Measurements from ENCODE around the gene RNF175.

RNF175 gene
- total RNA-seq: 0 to 0.27 (median 0) reads per million in 4 experiments

DNA sequence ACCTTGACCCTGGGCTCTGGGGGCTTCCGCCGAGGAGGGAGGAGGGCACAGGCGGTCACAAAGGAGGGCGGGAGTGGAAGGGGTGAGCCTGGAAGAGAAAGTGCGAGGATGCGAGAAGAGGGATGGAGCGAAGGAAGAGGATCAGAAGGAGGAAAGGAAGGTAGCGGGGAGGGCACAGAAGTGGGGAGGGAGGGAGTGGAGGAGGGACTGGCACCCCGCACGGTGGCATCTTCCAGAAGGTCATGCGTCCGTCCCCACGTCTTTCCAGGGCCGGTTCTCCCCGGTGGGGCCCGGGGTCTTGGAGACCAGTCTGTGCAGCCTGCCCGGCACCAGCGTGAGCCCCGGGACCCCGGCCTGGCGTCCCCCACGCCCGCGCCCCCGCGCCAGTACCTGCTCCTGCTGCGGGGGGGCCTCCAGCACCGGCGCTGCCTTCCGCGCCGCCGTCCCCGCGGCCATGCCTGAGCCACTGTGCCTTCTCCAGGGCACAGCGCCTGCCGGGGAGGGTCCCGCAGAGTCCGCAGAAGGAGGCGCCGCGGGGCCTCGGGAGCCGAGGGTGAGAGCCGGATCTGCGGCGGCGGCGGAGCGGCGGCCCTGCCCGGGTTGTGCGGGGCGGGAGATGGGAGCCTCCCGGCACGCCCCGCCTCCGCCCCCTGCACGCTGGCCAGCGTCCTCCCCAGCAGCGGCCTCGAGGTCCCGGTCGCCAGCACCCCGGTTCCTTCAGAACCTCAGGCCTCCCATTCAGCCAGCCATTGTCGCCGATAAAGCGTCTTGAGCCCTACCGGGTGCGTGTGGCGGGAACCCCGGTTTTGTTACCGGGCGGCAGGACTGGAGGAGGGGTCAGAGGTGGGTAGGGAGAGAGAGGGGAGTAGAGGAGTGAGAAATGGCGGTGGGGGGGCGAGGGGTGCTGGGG lies at the start of gene RNF175:
RNF175 (minus strand) TSS at position 618 of the 910 bp plus-strand sequence; CDS start at position 456, 162 bp downstream.
- no peak for DNase-seq

DNA sequence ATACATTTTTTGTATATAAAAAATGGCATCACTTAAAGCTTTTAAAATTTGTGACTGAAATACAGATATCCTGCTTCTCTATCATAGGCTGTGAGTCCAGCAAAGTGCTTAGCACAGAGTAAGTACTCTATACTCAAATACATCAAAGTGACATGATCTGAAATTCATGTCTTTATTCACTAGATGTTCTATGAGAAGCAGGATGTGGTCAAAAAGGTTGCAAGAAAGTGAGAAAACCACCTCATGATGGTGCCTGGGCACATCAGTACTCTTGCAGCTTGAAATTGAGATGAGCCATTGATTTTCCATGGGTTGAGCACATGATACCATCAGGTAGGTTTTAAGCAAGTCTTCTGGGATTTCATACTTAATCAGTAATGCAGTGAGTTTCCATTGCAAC lies 49.5 kb upstream of the RNF175 start:
- no peak for DNase-seq

DNA sequence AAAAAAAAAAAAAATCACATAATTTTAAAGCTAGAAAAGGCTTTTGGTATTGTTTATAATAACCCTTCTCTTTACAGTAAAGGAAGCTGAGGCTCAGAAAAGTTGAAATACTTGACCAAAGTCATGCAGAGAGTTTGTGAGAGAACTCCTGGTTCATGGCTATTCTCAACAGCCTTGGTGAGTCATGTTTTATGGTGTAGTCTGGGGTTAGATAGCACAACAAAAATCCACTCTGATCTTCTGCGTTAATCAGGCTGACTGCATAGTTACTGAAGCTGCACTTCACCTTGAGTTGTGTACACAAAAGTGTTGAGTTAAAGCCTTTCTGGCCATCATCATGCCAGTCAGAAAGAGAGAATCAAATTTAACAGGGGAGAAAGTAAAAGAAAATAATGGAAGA lies 48.4 kb upstream of the RNF175 start:
- no peak for DNase-seq

DNA sequence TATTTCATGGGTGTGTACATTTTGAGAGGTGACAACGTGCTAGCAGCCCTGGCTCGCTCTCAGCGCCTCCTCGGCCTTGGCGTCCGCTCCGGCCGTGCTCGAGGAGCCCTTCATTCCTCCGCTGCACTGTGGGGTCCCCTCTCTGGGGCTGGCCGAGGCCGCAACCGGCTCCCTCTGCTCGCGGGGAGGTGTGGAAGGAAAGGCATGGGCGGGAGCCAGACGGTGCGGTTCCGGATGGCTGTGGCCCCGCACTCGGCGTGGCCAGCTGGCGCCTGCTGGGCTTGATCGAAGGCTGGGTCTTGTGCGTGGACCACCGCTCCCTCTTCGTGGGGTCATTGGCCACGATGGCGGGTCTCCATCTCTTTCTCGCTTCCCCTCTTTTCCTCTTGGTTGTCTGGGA lies 46.2 kb upstream of the RNF175 start:
- DNase-seq: no peak

DNA sequence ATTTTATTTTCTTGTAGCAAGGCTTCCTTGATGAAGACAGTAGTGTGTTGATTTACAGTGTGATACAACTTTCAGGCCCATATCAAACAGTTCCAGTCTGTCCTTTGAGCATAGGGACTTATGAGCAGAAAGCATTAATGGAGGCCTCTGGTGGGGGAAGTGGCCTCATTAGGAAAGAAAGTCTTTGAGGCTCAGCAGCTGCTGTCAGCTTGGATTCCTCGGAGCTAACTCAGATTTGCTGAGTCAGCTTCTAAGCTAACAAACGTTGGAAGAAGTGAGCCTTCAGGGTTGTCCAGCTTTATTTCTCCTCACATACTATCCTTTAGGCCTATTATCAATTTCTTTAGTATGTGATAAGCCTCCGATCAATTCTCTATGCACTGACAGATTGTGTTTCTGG lies 44.9 kb upstream of the RNF175 start:
- no peak for DNase-seq

DNA sequence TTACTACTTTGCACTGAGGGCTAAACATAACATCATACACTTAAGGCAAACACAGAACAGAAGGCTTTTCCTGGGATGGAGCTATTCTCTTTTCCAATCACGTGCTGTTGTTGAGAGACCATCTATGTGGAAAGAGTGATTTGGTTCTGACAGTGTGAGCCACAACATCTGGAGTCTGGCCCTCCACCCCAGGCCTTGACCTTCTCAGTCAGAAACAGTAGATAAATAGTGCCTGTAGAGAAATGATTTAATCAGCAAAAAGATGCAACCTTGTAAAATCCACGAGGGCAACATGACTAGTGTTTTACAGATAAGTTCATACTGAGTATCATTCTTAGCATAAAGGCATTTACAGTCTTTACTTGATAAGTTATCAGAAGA lies 39.9 kb upstream of the RNF175 start:
- DNase-seq: no peak

DNA sequence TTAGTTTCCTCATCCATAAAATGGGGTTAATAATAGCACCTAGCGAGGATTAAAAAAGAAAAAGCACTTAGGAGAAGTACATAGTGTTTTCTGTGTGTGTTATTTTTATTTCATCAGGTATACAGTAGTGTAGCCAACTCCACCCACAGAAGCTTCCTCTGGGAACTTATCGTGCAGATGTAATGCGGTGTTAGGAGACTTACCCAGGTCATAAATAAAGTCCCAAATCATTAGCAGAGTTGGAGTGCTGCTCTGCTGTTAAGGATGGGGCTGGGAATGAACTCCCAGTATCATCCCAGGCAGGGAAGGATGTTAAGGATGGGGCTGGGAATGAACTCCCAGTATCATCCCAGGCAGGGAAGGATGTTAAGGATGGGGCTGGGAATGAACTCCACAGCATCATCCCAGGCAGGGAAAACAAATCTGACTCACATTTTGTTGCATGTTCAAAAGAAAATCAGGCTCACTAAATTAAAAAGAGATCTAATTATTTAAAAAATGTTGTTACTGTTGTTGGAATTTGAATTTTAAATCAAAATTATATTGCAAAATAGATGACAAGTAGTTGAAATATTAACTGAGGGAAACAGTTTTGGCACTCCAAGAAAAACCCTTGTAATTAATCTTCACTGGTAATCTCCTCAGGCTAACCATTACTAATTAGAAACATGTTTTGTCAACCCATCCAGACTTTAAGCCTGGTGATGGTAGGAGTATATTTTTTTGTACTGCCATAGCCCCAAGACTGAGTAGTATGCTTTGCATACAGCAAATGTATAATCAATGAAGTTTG lies 39.3 kb upstream of the RNF175 start:
- DNase-seq: no peak

DNA sequence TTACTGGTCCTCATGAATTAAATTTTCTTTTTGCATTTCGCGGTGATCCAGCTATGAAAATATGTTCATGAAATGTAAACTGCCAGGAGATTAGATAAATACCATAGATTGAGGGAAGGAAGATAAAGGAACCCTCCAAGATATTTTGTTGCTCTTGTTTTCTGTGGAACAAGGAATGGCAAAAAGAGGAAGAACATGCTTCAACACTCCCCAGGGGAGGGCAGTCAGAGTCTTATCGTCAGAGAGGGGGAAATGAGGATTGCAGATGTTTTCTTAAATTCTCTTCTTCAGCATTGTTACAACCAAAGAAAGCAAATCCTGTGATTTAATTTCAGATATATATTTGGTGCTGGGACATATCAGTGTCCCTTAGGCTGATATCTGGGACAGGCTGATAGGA lies 38.6 kb upstream of the RNF175 start:
- no peak for DNase-seq

DNA sequence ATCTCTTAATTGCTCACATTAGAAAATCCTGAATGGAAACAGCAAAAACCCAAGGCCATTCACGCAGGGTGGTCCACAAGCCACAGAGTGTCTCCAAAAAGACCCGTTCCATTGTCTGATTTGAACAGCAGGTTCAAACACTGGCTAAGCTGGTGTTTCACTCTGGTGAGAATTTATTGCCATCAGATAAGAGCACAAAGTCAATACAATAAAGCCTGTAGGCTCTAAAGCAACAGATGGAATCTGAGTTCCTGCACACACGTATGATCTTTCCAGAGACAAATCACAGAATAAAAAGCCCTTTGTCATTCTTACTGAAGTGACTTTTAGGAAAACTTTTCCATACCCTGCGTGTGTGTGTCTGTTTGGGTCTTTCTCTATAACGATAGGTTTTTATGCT lies 34.2 kb upstream of the RNF175 start:
- DNase-seq: no peak

DNA sequence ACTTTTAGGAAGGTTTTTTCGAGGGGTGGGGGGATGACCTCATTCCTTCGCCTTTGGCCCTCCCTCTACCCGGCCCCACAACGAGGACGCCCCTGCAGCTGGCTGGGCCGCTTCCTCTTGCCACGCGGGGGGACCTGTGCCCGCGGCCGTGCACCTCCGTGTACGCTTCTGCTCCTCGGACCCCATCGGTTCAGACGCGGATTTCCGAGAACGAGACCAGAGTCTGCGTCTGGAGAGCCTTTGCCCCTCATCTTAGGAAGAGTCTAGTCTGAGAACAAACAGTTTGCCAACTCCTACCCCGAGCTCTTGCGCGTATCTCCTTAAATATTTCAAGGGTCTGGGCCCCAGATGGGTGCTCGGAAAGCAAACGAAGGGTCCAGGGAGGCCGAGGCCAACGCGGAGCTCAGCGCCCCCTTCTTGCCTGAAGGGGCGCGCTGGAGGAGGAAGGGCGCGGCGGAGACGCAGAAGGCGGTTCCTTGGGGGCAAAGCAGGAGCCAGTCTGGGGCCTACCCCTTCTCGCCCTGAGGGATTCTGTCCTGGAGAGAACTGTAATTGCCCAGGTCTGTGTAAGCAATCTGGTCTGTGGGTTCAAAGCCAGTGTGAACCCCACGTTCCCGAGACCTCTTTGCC lies 32.9 kb upstream of the RNF175 start:
- no peak for DNase-seq

DNA sequence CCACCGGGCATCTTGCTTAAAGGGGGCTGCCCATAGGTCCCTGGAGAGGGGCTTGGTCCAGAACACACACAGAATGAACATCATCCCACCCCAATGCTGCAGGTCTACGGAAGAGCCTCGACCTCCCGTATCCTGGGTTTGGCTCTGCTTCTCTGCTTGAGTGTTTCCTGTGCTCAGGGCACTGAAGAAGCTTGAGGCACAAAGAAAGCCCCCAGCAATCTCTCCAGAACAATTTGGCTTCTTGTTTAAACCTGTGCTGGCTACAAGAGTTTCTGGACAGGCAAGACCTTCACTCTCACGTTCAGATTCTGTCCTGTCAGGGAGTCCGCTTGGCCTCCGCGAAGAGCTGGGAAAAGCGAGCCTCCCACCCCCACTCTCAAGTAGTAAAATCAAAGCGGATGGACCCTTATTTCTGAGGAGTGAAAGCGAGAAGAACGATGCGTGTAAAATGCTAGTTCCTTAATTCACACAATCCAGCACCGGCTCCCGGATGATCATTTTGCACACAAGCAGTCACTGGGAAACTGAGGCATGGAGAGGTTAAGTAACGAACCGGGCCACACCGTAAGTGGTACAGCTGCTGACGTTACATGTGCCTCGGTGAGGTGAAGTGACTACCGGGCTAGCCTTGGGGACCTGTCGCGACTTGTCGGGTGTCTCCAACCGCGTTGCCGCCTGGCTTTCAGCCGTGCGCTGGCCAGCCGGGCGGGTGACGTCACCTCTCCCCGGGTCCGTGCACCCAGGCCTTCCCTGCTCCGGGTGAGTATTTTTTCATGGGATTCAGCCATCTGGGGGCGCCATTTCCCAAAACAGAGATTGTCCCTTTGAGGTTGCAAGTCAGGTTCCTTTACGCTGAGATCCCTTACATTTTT lies 32.2 kb upstream of the RNF175 start:
- DNase-seq: no peak

DNA sequence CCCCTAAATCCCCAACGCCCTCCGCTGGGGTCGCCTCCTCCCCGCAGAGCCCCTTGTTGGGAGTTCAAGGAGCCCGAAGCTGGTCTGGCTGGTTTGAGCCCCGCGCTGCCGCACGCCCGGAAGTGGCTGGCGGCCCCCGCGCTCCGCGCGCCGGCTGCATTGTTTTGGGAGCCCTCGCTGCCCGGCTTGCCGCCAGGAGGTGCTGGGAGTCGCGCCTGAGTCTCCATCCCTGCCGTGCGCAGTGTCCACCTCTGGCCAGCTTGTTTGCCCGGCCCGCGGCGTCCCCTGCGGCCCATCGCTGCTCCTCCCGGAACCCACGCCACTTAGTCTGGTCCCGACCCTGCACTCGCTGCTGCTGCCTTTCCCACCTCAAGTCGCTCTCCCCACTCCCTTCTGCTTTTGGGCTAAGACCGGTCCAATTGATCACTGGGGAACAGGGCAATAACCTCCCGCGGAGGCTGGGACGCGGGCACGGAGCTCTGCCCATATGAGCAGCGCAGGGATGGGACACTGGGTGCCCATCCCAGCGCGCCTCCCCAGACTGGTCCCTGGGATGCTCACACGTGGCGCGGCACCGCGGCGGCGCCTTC lies 31.2 kb upstream of the RNF175 start:
- no peak for DNase-seq

DNA sequence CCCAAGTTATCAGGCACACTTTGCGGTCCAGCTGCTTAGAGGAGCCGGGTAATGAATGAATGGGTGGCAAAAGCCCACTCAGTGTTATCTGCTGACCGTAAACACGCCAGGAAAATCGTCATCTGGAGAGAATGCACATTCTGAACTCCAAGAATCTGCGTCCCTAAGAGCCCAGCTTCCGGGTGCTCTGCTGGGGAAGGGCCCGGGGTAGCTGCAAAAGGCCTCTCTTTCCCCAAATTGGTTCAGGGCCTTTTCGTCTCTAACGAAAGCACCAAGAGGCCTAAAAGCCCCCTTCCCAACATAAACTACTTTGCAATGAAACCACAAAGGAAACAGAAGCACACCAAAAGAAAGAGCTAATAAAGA lies 30.7 kb upstream of the RNF175 start:
- DNase-seq: no peak

DNA sequence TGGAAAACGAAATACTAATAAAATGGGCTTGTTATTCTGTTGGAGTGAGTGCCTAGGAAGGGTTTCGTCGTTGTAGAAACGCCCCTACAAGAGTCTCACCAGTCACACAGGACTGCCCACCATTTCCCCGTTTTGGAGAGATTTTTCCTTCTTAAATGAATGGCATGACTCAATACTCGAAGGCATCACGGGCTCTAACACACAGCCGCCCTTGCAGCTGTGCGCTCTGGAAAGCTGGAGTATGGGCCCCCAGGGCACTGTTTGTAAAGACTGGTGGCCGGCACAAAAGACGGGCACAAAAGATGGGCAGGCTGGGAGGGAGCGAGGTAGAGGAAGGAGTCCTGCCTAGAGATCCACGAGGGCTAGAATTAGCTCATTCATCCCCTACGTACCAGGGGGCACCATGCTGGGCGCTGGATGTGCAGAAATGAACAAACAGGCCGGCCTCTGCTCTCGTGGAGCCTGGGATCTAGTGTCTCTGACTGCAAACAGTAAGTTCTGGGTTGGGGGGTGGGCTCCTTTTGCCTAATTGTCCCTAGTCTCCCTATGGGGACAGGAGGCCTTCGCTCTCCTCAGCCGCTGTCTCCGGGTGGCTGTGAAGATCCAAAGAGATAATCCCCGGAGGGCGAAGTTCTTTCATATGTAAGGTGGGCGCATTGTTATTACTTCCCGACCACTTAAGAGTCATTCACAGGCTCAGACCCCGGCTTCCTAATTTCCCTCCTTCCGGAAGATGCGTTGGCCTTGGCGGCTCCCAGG lies 30.1 kb upstream of the RNF175 start:
- DNase-seq: no peak

DNA sequence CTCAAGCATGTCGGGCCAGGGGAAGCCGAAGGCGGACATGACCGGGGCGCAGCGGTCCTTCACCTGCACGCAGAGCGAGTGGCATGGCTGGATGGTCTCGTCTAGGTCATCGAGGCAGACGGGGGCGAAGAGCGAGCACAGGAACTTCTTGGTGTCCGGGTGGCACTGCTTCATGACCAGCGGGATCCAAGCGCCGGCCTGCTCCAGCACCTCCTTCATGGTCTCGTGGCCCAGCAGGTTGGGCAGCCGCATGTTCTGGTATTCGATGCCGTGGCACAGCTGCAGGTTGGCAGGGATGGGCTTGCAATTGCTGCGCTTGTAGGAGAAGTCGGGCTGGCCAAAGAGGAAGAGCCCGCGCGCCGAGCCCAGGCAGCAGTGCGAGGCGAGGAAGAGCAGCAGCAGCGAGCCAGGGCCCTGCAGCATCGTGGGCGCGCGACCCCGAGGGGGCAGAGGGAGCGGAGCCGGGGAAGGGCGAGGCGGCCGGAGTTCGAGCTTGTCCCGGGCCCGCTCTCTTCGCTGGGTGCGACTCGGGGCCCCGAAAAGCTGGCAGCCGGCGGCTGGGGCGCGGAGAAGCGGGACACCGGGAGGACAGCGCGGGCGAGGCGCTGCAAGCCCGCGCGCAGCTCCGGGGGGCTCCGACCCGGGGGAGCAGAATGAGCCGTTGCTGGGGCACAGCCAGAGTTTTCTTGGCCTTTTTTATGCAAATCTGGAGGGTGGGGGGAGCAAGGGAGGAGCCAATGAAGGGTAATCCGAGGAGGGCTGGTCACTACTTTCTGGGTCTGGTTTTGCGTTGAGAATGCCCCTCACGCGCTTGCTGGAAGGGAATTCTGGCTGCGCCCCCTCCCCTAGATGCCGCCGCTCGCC lies 28.8 kb upstream of the RNF175 start, which contains the start of gene SFRP2:
SFRP2 (minus strand) TSS at position 671 of the 864 bp plus-strand sequence; CDS start at position 423, 248 bp downstream.
- no peak for DNase-seq

DNA sequence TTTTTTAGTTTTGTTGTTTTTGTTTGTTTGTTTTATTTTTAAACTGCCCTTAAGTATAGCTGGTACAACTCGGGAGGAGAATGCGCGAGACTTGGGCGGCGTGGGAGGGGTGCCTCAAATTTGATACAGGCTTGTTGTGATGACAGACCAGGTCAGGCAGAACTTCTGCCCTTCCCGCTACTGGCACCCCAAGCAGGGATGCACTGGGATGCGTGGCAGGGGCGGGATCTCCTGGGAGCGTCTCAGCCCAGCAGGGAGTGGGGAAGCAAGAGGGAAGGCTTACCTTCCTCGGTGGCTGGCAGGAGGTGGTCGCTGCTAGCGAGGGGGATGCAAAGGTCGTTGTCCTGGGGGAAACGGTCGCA lies 28.2 kb upstream of the RNF175 start:
- no peak for DNase-seq

DNA sequence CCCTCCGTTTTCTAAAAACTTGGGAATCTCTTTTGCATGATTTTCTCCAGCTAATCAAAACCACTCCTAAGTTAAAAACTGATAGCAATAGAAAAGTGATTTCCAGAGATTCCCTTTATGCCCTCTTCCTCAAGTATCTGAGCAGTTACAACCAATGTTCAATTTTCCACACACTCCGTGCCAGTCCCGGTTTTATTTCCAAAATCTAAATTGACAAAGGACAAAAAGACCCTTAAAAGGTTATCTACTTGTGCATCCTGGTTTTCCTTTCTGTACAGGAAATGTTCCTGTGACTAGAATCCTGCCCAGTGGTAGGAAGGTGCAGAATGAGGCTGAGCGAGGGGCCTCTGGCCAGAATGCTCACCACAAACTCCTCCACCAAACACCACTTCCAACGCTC lies 27.8 kb upstream of the RNF175 start:
- no peak for DNase-seq

DNA sequence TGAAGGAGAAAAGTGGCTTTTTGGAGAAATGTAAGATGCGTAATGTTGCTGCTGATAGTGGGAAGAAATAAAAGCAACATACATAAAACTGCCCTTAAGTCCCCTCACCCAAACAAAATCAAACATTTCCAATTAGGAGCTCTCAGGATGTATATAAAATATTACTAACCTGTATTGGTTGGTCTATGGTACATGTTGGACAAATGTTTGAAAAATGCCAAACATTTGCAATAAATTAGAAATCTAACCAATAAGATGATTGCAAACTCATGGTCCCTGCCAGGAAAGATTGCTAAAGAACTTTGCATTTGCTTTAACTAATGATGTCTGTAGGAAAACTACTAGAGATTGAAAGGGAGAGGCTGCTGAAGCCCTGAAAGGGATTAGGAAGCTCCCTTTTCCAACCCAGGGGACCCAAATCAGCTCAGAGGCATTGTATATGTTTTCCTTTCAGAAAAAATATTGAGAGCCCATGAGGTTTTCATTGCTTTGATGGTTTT lies 27.3 kb upstream of the RNF175 start:
- DNase-seq: no peak

DNA sequence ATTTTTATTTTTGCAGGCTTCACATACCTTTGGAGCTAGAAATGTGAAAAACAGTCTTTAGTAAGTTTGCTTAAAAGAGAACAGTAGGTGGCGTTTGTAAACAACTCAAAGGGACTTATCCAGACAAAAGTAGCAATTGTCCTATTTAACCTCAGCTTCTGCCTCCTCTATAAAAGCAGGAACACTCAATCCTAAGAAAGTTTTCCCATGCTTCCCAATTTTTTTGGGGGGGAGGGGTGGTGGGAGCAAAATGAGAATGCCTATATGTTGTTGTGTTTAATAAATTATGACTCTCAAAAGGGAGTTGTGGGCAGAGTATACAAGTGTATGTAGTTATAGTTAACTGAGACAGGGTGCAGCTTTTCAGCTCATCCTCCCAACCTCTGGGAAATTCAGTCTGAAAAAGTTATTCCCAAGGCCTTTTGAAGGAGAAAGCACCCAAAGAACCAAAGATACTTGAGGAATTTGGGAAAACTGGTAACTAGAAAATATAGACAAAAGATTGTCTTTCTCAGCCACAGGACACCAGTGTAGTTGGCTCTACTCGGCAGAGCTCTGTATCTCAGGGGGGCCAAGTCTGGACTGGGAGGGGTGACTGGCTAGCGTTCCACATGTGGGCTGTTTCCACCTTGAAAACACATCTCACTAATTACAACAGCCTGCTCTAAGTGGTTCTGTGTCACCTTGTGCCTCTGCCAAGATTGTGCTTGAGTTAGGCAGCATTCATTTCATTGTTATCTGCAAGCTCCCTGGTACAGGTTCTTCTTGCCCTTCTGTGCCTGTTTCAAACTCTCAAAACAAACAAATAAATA lies 26.3 kb upstream of the RNF175 start:
- no peak for DNase-seq
